GM18870 (cell line): ENCODE data around the gene TSC2.
"Not testable (repeated sequence)": the region's sequence is repeated elsewhere in the genome, so short reads cannot be mapped to it uniquely, and the experiment has no call there.

Source experiments
- ATAC-seq: cut with Tn5 transposase; IDR thresholded peaks from one replicate; pipeline ENCODE4 v1.9.1; 2021; ENCODE audit warnings: moderate library complexity; ENCODE audit not compliant: unreplicated experiment

The TSC2 gene

DNA sequence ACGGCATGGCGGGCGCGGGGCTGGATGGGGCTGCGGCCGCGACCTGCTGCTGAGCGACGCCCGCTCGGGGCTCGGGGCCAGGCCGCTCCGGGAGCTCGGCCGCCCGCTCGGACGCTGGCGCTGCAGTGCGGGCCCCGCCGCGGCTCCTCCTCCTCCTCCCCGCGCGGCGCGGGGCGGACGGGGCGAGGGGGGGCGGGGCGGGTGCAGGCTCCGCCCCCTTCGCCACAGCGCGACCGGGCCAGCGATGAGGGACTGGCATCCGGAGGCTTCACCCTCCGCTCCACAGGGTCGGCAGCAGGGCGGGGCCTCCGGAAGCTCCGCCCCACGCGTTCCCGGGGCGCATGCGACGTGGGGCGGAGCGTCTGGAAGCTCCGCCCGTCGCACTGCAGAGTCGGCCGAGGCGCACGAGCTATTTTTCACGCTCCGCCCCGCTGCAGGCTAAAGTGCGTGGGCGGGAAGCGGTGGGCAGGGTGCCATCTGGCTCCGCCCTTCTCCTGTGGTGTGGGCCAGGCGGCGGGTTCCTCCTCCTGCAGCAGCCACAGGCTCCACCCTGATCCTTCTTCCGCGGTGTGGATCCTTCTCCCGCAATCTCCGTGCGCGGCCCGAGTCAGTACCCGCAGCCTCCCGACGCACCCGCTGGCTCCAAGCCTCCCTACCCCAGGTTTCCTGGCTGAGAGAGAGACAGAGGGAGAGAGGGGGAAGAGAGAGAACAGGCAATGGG lies 88.1 kb downstream of the TSC2 start, which contains the start of gene PKD1:
Gene PKD1 (minus strand): TSS at position 129 of the 721 bp plus-strand sequence. CDS start 209 bp downstream, outside the sequence.
- not testable (repeated sequence) for ATAC-seq
